IMR-90 (cell line): ENCODE results near the gene GAREM1. TPM values are rescaled to one million over a fixed set of nuclear protein-coding genes. Genes with fewer than 3 reads are reported as not detected.

Experiments
- ATAC-seq: fragments of 200-7000 bp; cut with Tn5 transposase; 2 replicates; pipeline ENCODE4 v1.9.1; 2020; ENCODE audit warnings: low read depth, mild to moderate bottlenecking, moderate library complexity
- BruUV-seq: library from RNA; stranded (reverse); fragments of 400-500 nt; replicated peaks from 2 replicates; lab custom pipeline; 2021; lab: Mats Ljungman, UMichigan
- CTCF ChIA-PET: fragments of 300-600 bp; formaldehyde crosslinking; extraction: SDS; loops from one replicate; lab custom pipeline; 2021; ENCODE audit warnings: antibody characterized with exemption; lab: Yijun Ruan, JAX
- POLR2A ChIA-PET: fragments of 300-600 bp; sonication (Branson Sonifier 250); formaldehyde crosslinking; loops from one replicate; lab custom pipeline; 2022; ENCODE audit warnings: antibody characterized with exemption; ENCODE audit not compliant: unreplicated experiment; lab: Charles Lee
- DNase-seq: peaks from one replicate; pipeline ENCODE4 v3.0.0; 2013
- H2AFZ ChIP-seq: replicated peaks from 2 replicates; pipeline ENCODE3; 2013; ENCODE audit warnings: low read length, mild to moderate bottlenecking; ENCODE audit not compliant: poor library complexity
- H2AK5ac ChIP-seq: 2 replicates; pipeline ENCODE4 v1.6.1; 2013; ENCODE audit warnings: low read depth, low read length, inconsistent platforms
- H2AK9ac ChIP-seq: replicated peaks from 2 replicates; pipeline ENCODE3; 2013; ENCODE audit warnings: mild to moderate bottlenecking, low read depth, low read length, moderate library complexity; ENCODE audit not compliant: poor library complexity
- H2BK120ac ChIP-seq: 2 replicates; pipeline ENCODE4 v1.6.1; 2013; ENCODE audit warnings: low read depth, low read length, inconsistent platforms
- H2BK15ac ChIP-seq: 3 replicates; pipeline ENCODE4 v1.6.1; 2013; ENCODE audit warnings: low read depth, low read length, inconsistent platforms
- H2BK20ac ChIP-seq: 2 replicates; pipeline ENCODE4 v1.6.1; 2013; ENCODE audit warnings: low read depth, mild to moderate bottlenecking, inconsistent platforms, low read length, moderate library complexity
- H2BK5ac ChIP-seq: 2 replicates; pipeline ENCODE4 v1.6.1; 2013; ENCODE audit warnings: mild to moderate bottlenecking, low read depth, low read length, inconsistent platforms; ENCODE audit not compliant: poor library complexity, severe bottlenecking
- H3K14ac ChIP-seq: replicated peaks from 2 replicates; pipeline ENCODE4 v1.6.1; 2013; ENCODE audit warnings: low read depth, low read length, inconsistent platforms
- H3K18ac ChIP-seq: 2 replicates; pipeline ENCODE4 v1.6.1; 2013; ENCODE audit warnings: low read depth, low read length, control low read depth
- H3K23ac ChIP-seq: 2 replicates; pipeline ENCODE4 v1.6.1; 2013; ENCODE audit warnings: low read depth, low read length, inconsistent platforms
- H3K27ac ChIP-seq: 2 replicates; pipeline ENCODE4 v1.5.1; 2013; ENCODE audit warnings: mild to moderate bottlenecking, control low read depth, low read length; ENCODE audit not compliant: insufficient read depth
- H3K27me3 ChIP-seq: 2 replicates; pipeline ENCODE4 v1.6.1; 2013; ENCODE audit warnings: low read length; ENCODE audit not compliant: control insufficient read depth, insufficient read depth
- H3K36me3 ChIP-seq: 2 replicates; pipeline ENCODE4 v1.6.1; 2013; ENCODE audit warnings: low read length, mixed read lengths; ENCODE audit not compliant: control insufficient read depth, insufficient read depth
- H3K4ac ChIP-seq: 2 replicates; pipeline ENCODE4 v1.6.1; 2013; ENCODE audit warnings: low read depth, low read length, inconsistent platforms
- H3K4me1 ChIP-seq: 2 replicates; pipeline ENCODE4 v1.6.1; 2013; ENCODE audit warnings: low read length, mixed read lengths; ENCODE audit not compliant: control insufficient read depth, insufficient read depth
- H3K4me2 ChIP-seq: 2 replicates; pipeline ENCODE4 v1.6.1; 2013; ENCODE audit warnings: low read depth, mild to moderate bottlenecking, control low read depth, low read length, moderate library complexity
- H3K4me3 ChIP-seq: 2 replicates; pipeline ENCODE4 v1.5.1; 2013; ENCODE audit warnings: low read depth, mild to moderate bottlenecking, control low read depth, low read length, moderate library complexity; ENCODE audit not compliant: insufficient read depth
- H3K56ac ChIP-seq: 2 replicates; pipeline ENCODE4 v1.6.1; 2013; ENCODE audit warnings: low read length, inconsistent platforms; ENCODE audit not compliant: insufficient read depth; ENCODE audit errors: extremely low read depth
- H3K79me1 ChIP-seq, 2 experiments: 2 replicates each; pipeline ENCODE4 v1.6.1; 2013; ENCODE audit warnings: low read length in 2 of 2, inconsistent platforms in 1 of 2, low read depth in 1 of 2
- H3K9ac ChIP-seq: 2 replicates; pipeline ENCODE4 v1.6.1; 2013; ENCODE audit warnings: low read depth, low read length, control low read depth
- H3K9me1 ChIP-seq: 2 replicates; pipeline ENCODE4 v1.6.1; 2013; ENCODE audit warnings: low read length, inconsistent platforms; ENCODE audit not compliant: insufficient read depth
- H3K9me3 ChIP-seq: 2 replicates; pipeline ENCODE4 v1.6.1; 2013; ENCODE audit warnings: low read length; ENCODE audit not compliant: control insufficient read depth, insufficient read depth
- H4K20me1 ChIP-seq: 2 replicates; pipeline ENCODE4 v1.6.1; 2013; ENCODE audit warnings: low read length, inconsistent platforms; ENCODE audit not compliant: insufficient read depth
- H4K5ac ChIP-seq: 2 replicates; pipeline ENCODE4 v1.6.1; 2013; ENCODE audit warnings: mild to moderate bottlenecking, low read depth, low read length, control low read depth
- H4K8ac ChIP-seq, 2 experiments: 2 replicates each; pipeline ENCODE4 v1.6.1; 2013; ENCODE audit warnings: low read depth in 2 of 2, low read length in 2 of 2, control low read depth in 1 of 2, inconsistent platforms in 1 of 2
- H4K91ac ChIP-seq: 2 replicates; pipeline ENCODE4 v1.6.1; 2013; ENCODE audit warnings: low read depth, low read length, inconsistent platforms; ENCODE audit not compliant: insufficient read depth
- SMC3 ChIP-seq: fragments of 150-350 bp; IDR thresholded peaks from 2 replicates; pipeline ENCODE4 v1.6.1; 2016; ENCODE audit warnings: low read depth, mild to moderate bottlenecking, antibody characterized with exemption, low read length, moderate library complexity
- WGBS, 2 experiments: methylation state at CpG; one replicate each; pipeline versions ENCODE4 v1.1.5 to v1.1.7; 2013; ENCODE audit warnings: missing lambda C conversion rate in 2 of 2; ENCODE audit not compliant: insufficient read length in 1 of 2; ENCODE audit errors: extremely low coverage in 2 of 2; 5-methylcytosine and 5-hydroxymethylcytosine counted together
- dilution Hi-C: fragments of 300-500 bp; cut with HindIII; formaldehyde crosslinking; loops from one replicate; pipeline ENCODE4 v1.14.3; 2018; ENCODE audit warnings: low sequenced_read_pairs; ENCODE audit not compliant: unreplicated experiment
- in situ Hi-C: fragments of 300-500 bp; cut with MboI; formaldehyde crosslinking; loops from 3 replicates; pipeline ENCODE4 v1.14.3; 2019; ENCODE audit warnings: low sequenced_read_pairs, inconsistent platforms, mixed read lengths
- intact Hi-C: fragments of 100-400 bp; cut with micrococcal nuclease; formaldehyde crosslinking; loops from 2 replicates; pipeline ENCODE4 v1.10.0; 2022
- polyA plus RNA-seq, 3 experiments: library from polyadenylated mRNA; depleted of rRNA; stranded (reverse); fragments of >200 nt; gene quantifications; 2 replicates each; pipeline ENCODE4 v1.2.3, GENCODE V29; 2012; ENCODE audit warnings: low replicate concordance in 1 of 3
- total RNA-seq: library from RNA; depleted of rRNA; stranded (reverse); fragments of >200 nt; gene quantifications from 2 replicates; pipeline ENCODE4 v1.2.3, GENCODE V29; 2012

Gene GAREM1
- total and polyA plus RNA-seq, 2 of the 4 experiments (the other 2 are of a cell fraction), result 1.4 to 2.3 TPM

GRCh38 chr18:32300914-32301313 is 169.8 kb downstream of the GAREM1 start:
- Histone ChIP-seq H2BK120ac (no peak overlapping the region), H2BK15ac (no peak overlapping the region), H3K23ac (no peak overlapping the region), H3K4me3 (no peak overlapping the region), H3K9me1 (peaks cover 4% of the 10 kb centered on the region; the same call in 1 of the 2 replicates), H2BK20ac (no peak overlapping the region), H3K4ac (no peak overlapping the region), H2BK5ac (no peak overlapping the region), H2AK9ac (no peak overlapping the region), H2AK5ac (no peak overlapping the region), H3K27ac (no peak overlapping the region), H3K4me2 (no peak overlapping the region), H3K18ac (no peak overlapping the region), H4K8ac (no peak overlapping the region), H4K20me1 (no peaks in the 10 kb centered on the region), H4K91ac (no peak overlapping the region), H3K36me3 (no peaks in the 10 kb centered on the region), H3K79me1 (no peaks in the 10 kb centered on the region), H3K14ac (no peak overlapping the region), H3K56ac (no peak overlapping the region), H2AFZ (no peak overlapping the region), H3K9me3 (no peaks in the 10 kb centered on the region), H3K9ac (no peak overlapping the region), H3K27me3 (no peaks in the 10 kb centered on the region), H4K5ac (no peak overlapping the region), H3K4me1 (peaks cover 8% of the 10 kb centered on the region)
- ChIA-PET CTCF (interaction anchor here (0.7 kb wide), 1 partner anchor 52 kb away, joined by 6 read pairs; no protein-coding TSS in a partner anchor), POLR2A (no interaction called here)
- BruUV-seq, result no TSS peak
- intact Hi-C loops (loop anchor here (5.0 kb wide), 1 partner anchor 81 kb away; no protein-coding TSS in a partner anchor), dilution Hi-C loops (no loop called here), in situ Hi-C loops (no loop called here)
- no peak for TF ChIP-seq SMC3
- DNase-seq (peak; percentile 26), ATAC-seq (no peak)
- no CpG with 5 or more reads among the region's 5 CpGs for WGBS, 2 experiments
